Measurements from ENCODE around the gene SGMS2. TPM values are rescaled to one million over a fixed set of nuclear protein-coding genes. Genes with fewer than 3 reads are reported as not detected.
"Not testable (repeated sequence)": the region's sequence is repeated elsewhere in the genome, so short reads cannot be mapped to it uniquely, and the experiment has no call there.

The SGMS2 gene
- total and polyA plus RNA-seq, 2 donors (not counting 1 experiment from before 2014, with no cell fraction given), result 0.12 TPM; not detected in 1

DNA sequence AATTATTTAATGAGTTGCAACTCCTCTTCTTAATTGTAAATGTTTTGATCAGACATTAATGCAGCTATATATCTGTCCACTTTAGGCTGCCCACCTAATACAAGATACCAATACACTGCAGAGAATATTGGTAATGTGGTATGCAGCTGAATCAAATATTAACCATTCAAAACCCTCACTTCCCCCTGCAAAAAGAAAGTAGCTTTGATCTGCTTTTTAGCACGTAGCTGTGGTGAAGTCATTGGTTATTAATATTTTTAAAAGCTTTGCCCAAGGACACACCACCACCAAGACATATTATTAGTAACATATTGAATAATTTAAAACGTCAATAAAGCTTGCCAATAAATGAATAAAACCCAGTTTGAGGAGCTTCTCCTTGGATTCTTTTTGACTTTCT, 78.0 kb downstream of the SGMS2 start:
- POLR2A ChIA-PET, result no interaction called here
- Histone ChIP-seq H3K27me3 (replicated peaks in 1 of 4; ENCODE audit: control extremely low read depth in 1 of 4, control insufficient read depth in 3 of 4, insufficient read depth in 4 of 4, low read length in 3 of 4) (no peaks in the 10 kb centered on the region), H3K4me1 (ENCODE audit: control insufficient read depth in 2 of 2, insufficient read depth in 2 of 2, low read length in 2 of 2) (no peaks in the 10 kb centered on the region), H3K4me2 (replicated peaks; ENCODE audit: low read depth, low read length, poor library complexity, severe bottlenecking) (no peak overlapping the region), H3K79me2 (ENCODE audit: control insufficient read depth, insufficient read depth, low read length) (no peaks in the 10 kb centered on the region), H3K9ac (ENCODE audit: low read length) (no peak overlapping the region), H3K4me3 (ENCODE audit: control extremely low read depth in 1 of 5, extremely low read depth in 1 of 5, insufficient read depth in 1 of 5, low read depth in 2 of 5, low read length in 4 of 5) (no peak overlapping the region), H3K36me3 (replicated peaks in 1 of 2; ENCODE audit: control extremely low read depth in 1 of 2, control insufficient read depth in 1 of 2, extremely low read depth in 1 of 2, insufficient read depth in 2 of 2, low read length in 1 of 2) (no peaks in the 10 kb centered on the region), H2AFZ (ENCODE audit: insufficient read depth, low read depth, low read length, poor library complexity, severe bottlenecking) (no peak overlapping the region), H4K20me1 (ENCODE audit: control insufficient read depth, insufficient read depth, low read length, poor library complexity, severe bottlenecking) (no peaks in the 10 kb centered on the region), H3K9me3 (ENCODE audit: control extremely low read depth in 1 of 3, control insufficient read depth in 2 of 3, insufficient read depth in 1 of 3, low read length in 2 of 3) (no peaks in the 10 kb centered on the region), H3K27ac (ENCODE audit: low read length in 2 of 2) (no peak overlapping the region)
- CTCF ChIA-PET, result interaction anchor here (2.5 kb wide), 1 partner anchor 10 kb away, joined by 6 read pairs; no protein-coding TSS in a partner anchor
- H3K27ac Mint-ChIP-seq, result no peak overlapping the region
- no CpG with 5 or more reads among the region's 2 CpGs for WGBS (ENCODE audit: insufficient coverage)
- no peaks in the 10 kb centered on the region for H3K9me3 Mint-ChIP-seq (ENCODE audit: insufficient read depth)
- no peak for ATAC-seq (ENCODE audit: low read depth)
- no peak for DNase-seq
- TF ChIP-seq EZH2 (IDR thresholded peaks at IDR 0.05; ENCODE audit: borderline replicate concordance, insufficient read depth, low read depth, low read length, poor library complexity, severe bottlenecking), result no peak
- TF ChIP-seq, protein P1, sequence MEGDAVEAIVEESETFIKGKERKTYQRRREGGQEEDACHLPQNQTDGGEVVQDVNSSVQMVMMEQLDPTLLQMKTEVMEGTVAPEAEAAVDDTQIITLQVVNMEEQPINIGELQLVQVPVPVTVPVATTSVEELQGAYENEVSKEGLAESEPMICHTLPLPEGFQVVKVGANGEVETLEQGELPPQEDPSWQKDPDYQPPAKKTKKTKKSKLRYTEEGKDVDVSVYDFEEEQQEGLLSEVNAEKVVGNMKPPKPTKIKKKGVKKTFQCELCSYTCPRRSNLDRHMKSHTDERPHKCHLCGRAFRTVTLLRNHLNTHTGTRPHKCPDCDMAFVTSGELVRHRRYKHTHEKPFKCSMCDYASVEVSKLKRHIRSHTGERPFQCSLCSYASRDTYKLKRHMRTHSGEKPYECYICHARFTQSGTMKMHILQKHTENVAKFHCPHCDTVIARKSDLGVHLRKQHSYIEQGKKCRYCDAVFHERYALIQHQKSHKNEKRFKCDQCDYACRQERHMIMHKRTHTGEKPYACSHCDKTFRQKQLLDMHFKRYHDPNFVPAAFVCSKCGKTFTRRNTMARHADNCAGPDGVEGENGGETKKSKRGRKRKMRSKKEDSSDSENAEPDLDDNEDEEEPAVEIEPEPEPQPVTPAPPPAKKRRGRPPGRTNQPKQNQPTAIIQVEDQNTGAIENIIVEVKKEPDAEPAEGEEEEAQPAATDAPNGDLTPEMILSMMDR (IDR thresholded peaks at IDR 0.05), result no peak
- no peaks in the 10 kb centered on the region for H3K4me1 Mint-ChIP-seq
- intact Hi-C loops (cut with micrococcal nuclease), result no loop called here
- H3K27me3 Mint-ChIP-seq, result peaks cover 29% of the 10 kb centered on the region
- H3K4me3 Mint-ChIP-seq, result no peak overlapping the region

DNA sequence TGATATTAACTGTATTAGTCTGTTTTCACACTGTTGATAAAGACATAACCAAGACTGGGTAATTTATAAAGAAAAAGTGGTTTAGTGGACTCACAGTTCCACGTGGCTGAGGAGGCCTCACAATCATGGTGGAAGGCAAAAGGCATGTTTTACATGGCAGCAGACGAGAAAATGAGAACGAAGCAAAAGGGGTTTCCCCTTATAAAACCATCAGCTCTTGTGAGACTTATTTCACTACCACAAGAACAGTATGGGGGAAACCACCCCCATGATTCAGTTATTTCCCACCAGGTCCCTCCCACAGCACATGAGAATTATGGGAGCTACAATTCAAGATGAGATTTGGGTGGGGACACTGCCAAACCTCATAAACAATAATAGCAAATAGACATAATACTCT, 80.3 kb downstream of the SGMS2 start:
- POLR2A ChIA-PET, result not testable (repeated sequence)

More for the DNA sequence above, 80.3 kb downstream of the SGMS2 start:
- H3K36me3 ChIP-seq (replicated peaks in 1 of 2; ENCODE audit: control extremely low read depth in 1 of 2, control insufficient read depth in 1 of 2, extremely low read depth in 1 of 2, insufficient read depth in 2 of 2, low read length in 1 of 2); H3K27me3 ChIP-seq (replicated peaks in 1 of 4; ENCODE audit: control extremely low read depth in 1 of 4, control insufficient read depth in 3 of 4, insufficient read depth in 4 of 4, low read length in 3 of 4); H3K9ac ChIP-seq (ENCODE audit: low read length); H3K27ac ChIP-seq (ENCODE audit: low read length in 2 of 2); intact Hi-C loops (cut with micrococcal nuclease); H3K4me1 Mint-ChIP-seq; ATAC-seq (ENCODE audit: low read depth); H3K79me2 ChIP-seq (ENCODE audit: control insufficient read depth, insufficient read depth, low read length); H3K4me3 ChIP-seq (ENCODE audit: control extremely low read depth in 1 of 5, extremely low read depth in 1 of 5, insufficient read depth in 1 of 5, low read depth in 2 of 5, low read length in 4 of 5); H3K4me1 ChIP-seq (ENCODE audit: control insufficient read depth in 2 of 2, insufficient read depth in 2 of 2, low read length in 2 of 2); H3K4me3 Mint-ChIP-seq; DNase-seq; H3K27ac Mint-ChIP-seq; H4K20me1 ChIP-seq (ENCODE audit: control insufficient read depth, insufficient read depth, low read length, poor library complexity, severe bottlenecking); H2AFZ ChIP-seq (ENCODE audit: insufficient read depth, low read depth, low read length, poor library complexity, severe bottlenecking); H3K9me3 Mint-ChIP-seq (ENCODE audit: insufficient read depth); H3K4me2 ChIP-seq (replicated peaks; ENCODE audit: low read depth, low read length, poor library complexity, severe bottlenecking); H3K9me3 ChIP-seq (ENCODE audit: control extremely low read depth in 1 of 3, control insufficient read depth in 2 of 3, insufficient read depth in 1 of 3, low read length in 2 of 3): not testable (repeated sequence)
- 80% methylated on average over 1 of the region's 3 CpGs for WGBS (ENCODE audit: insufficient coverage)
- H3K27me3 Mint-ChIP-seq, result peaks cover 28% of the 10 kb centered on the region
- CTCF ChIA-PET, result interaction anchor here (2.5 kb wide), 1 partner anchor 8 kb away, joined by 6 read pairs; no protein-coding TSS in a partner anchor

Data from B cell (primary cell).